Skin of body (tissue), 3 donors: ENCODE data around the gene UCKL1. TPM values are rescaled to one million over a fixed set of nuclear protein-coding genes. Genes with fewer than 3 reads are reported as not detected.

Source experiments
- DNase-seq: peaks from one replicate; lab custom pipeline; 2025; lab: John Stamatoyannopoulos, UW
- small RNA-seq: library from RNA; depleted of rRNA; stranded (forward); fragments of <200 nt; gene quantifications from one replicate; pipeline ENCODE3, GENCODE V24; 2014; ENCODE audit warnings: low replicate concordance
- total RNA-seq: library from RNA; depleted of rRNA; stranded (reverse); fragments of >200 nt; gene quantifications from one replicate; pipeline ENCODE4 v1.2.3, GENCODE V29; 2014

Gene UCKL1
- total RNA-seq, 1 donor from 2014 or later = 23.0 TPM

DNA sequence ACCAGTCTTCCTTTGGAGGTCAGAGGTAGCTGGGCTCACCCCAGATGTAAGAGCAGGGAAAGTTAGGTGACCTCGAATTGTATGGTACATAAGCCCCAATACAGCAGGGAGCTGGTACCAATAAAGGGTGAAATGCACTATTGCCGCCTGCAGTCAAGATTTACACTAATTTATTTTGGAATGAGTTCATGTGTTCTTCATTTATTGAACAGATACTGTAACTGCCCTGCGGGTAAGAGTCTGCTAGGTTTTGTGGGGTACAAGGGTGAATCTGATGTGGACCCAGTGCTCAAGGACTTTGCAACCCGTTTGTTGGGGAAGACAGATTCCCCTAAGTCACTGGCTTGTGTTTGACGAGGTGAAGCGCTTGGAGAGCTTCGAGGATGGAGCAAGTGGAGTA, 63.8 kb downstream of the UCKL1 start:
- no peak for DNase-seq

DNA sequence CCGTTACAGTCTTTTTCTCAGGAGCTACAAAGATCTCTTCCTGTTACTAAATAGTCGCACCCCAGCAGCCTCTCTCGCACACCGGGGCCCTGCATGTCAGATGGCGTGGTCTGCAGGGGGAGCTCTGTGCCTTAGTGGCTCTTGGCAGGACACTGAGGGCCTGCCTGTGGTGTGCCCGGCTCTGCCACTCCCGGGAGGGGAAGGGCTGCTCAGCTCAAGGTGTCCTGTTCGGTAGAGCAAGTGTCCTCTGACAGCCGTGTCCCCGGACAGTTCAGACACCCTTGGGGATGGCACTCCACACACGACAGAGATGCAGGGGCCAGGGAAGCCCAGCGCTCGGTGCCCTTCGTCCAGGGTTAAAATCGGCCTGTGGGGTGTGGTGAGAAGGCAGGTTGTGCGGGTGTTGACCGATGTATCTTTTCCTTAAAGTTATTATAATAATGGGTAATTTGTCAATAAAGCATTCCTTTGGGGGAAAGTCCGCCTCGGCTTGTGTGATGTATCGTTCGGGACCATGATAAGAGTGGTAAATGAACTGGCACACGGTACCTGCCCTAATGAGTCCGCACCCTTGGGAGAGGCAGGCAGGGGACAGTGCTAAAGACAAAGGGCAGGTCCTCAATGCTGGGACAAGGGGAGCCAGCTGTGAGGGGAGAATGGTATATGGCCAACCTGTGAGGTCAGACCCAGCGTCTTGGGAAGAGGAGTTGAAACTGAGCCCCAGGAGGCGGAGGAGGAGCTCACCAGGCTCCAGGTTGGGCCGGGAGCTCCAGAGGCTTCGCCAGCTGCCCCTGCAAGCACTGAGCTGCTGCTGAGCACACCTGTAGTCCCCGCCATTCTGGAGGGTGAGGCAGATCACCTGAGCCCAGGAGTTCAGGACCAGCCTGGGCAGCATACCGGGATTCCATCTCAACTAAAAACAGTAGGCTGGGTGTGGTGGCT, 64.9 kb downstream of the UCKL1 start:
- no peak for DNase-seq

DNA sequence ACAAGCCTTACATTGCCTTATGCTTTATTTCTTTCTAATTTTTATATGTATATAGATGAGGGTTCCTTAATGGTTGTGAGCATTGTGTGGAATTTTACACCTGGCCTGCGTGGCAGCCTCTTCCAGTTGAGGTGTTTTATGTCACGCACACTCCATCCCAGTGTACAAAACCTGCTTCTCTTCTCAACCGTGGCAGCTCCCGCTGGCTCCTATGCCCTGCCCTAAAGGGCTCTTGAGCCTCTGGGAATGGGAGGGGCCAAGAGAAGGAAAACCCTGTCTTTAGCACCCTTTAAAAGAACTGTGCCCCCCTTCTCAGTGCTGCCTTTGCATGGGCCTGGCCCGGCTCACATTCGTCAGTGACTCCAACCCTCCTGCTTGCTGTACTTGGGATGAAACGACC, 65.6 kb downstream of the UCKL1 start:
- DNase-seq = no peak

DNA sequence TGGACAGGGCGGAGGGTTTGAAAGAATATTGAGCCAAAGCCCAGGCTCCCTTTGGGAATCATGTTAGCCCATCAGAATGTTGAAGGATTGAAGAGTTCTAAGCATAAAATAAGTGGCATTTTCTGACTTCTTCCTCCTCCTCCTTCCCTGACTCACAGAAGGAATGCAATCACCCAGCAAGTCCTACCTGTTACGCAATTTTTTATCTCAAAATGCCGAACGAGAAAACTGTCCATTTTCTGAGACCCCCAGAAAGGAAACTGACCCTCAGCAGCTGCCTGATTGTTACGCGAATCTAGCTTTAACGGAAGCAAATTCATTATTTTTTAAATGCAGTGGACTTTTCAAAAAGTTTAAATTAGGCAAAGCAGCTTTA, 66.0 kb downstream of the UCKL1 start:
- DNase-seq = no peak

Small RNA genes lying within 50 kb of the gene (small RNA-seq; reads per million reads assigned to genes)
- gene MIR647 = not detected
- gene MIR941-2 = not detected
- not detected for gene MIR941-4
- not detected for gene MIR941-5
- 0.19 reads per million for gene RNU1-134P

Other genes with a start within 250 kb of the UCKL1 start
- 16.3 TPM for gene ARFRP1, start 248.4 kb downstream of the UCKL1 start, total RNA-seq
- gene ZGPAT, start 248.4 kb downstream of the UCKL1 start, total RNA-seq = 9.8 TPM
- 3.7 TPM for gene LIME1, start 219.8 kb downstream of the UCKL1 start, total RNA-seq
- 21.5 TPM for gene SLC2A4RG, start 216.6 kb downstream of the UCKL1 start, total RNA-seq
- gene ZBTB46, start 125.2 kb downstream of the UCKL1 start, total RNA-seq = 8.3 TPM
- not detected for gene ABHD16B, start 94.9 kb downstream of the UCKL1 start, total RNA-seq
- gene TPD52L2, start 91.1 kb downstream of the UCKL1 start, total RNA-seq = 39.3 TPM
- gene DNAJC5, start 61.3 kb downstream of the UCKL1 start, total RNA-seq = 20.9 TPM
- gene ZNF512B, start 13.5 kb upstream of the UCKL1 start, total RNA-seq = 9.7 TPM
- gene SAMD10, start 23.2 kb upstream of the UCKL1 start, total RNA-seq = 1.6 TPM
- gene PRPF6, start 24.7 kb upstream of the UCKL1 start, total RNA-seq = 39.9 TPM
- gene C20orf204, start 79.8 kb upstream of the UCKL1 start, total RNA-seq = 0.39 TPM
- 3.7 TPM for gene SOX18, start 93.2 kb upstream of the UCKL1 start, total RNA-seq
- 15.1 TPM for gene TCEA2, start 106.8 kb upstream of the UCKL1 start, total RNA-seq
- 6.6 TPM for gene RGS19, start 123.1 kb upstream of the UCKL1 start, total RNA-seq
- 0.89 TPM for gene OPRL1, start 123.7 kb upstream of the UCKL1 start, total RNA-seq
- gene LKAAEAR1, start 128.0 kb upstream of the UCKL1 start, total RNA-seq = 0.39 TPM
- not detected for gene NPBWR2, start 151.1 kb upstream of the UCKL1 start, total RNA-seq
- 0.20 TPM for gene MYT1, start 208.0 kb upstream of the UCKL1 start, total RNA-seq